ENCODE results near the gene MYH1. TPM values are rescaled to one million over a fixed set of nuclear protein-coding genes. Genes with fewer than 3 reads are reported as not detected.

MYH1 gene
- total RNA-seq, 1 experiment from 2014 or later = not detected

- H3K27ac Mint-ChIP-seq (ENCODE audit: unreplicated experiment) = no peak overlapping the region
- CTCF ChIA-PET = no interaction called here
- intact Hi-C loops (cut with micrococcal nuclease; ENCODE audit: unreplicated experiment) = no loop called here
- no TSS peak for BruUV-seq (replicated peaks)
- peaks cover 15% of the 10 kb centered on the region for H3K9me3 Mint-ChIP-seq (ENCODE audit: low read depth, unreplicated experiment)
- no peaks in the 10 kb centered on the region for H3K27me3 Mint-ChIP-seq (ENCODE audit: unreplicated experiment)
- no peak for TF ChIP-seq CTCF (IDR thresholded peaks at IDR 0.05; ENCODE audit: unreplicated experiment)
- no peaks in the 10 kb centered on the region for H3K4me1 Mint-ChIP-seq (ENCODE audit: low read depth, unreplicated experiment)
- no peak overlapping the region for H3K4me3 Mint-ChIP-seq (ENCODE audit: low read depth, unreplicated experiment)
- H3K36me3 Mint-ChIP-seq (ENCODE audit: insufficient read depth, unreplicated experiment) = peaks cover 5% of the 10 kb centered on the region
- no peak for DNase-seq
Measured at GRCh38 chr17:10499950-10500349, 18.4 kb downstream of the MYH1 start.

GRCh38 chr17:10492004-10492403 lies 26.3 kb downstream of the MYH1 start:
- no peaks in the 10 kb centered on the region for H3K4me1 Mint-ChIP-seq (ENCODE audit: low read depth, unreplicated experiment)
- H3K4me3 Mint-ChIP-seq (ENCODE audit: low read depth, unreplicated experiment) = no peak overlapping the region
- BruUV-seq (replicated peaks) = no TSS peak
- peaks cover 3% of the 10 kb centered on the region for H3K36me3 Mint-ChIP-seq (ENCODE audit: insufficient read depth, unreplicated experiment)
- no peaks in the 10 kb centered on the region for H3K27me3 Mint-ChIP-seq (ENCODE audit: unreplicated experiment)
- no peak for TF ChIP-seq CTCF (IDR thresholded peaks at IDR 0.05; ENCODE audit: unreplicated experiment)
- intact Hi-C loops (cut with micrococcal nuclease; ENCODE audit: unreplicated experiment) = no loop called here
- CTCF ChIA-PET = no interaction called here
- DNase-seq = no peak
- H3K27ac Mint-ChIP-seq (ENCODE audit: unreplicated experiment) = no peak overlapping the region
- peaks cover 22% of the 10 kb centered on the region for H3K9me3 Mint-ChIP-seq (ENCODE audit: low read depth, unreplicated experiment)

GRCh38 chr17:10482252-10482651 lies 36.1 kb downstream of the MYH1 start:
- Mint-ChIP-seq H3K36me3 (ENCODE audit: insufficient read depth, unreplicated experiment) (no peaks in the 10 kb centered on the region), H3K27ac (ENCODE audit: unreplicated experiment) (no peak overlapping the region), H3K4me1 (ENCODE audit: low read depth, unreplicated experiment) (no peaks in the 10 kb centered on the region), H3K4me3 (ENCODE audit: low read depth, unreplicated experiment) (no peak overlapping the region), H3K9me3 (ENCODE audit: low read depth, unreplicated experiment) (peaks cover 6% of the 10 kb centered on the region), H3K27me3 (ENCODE audit: unreplicated experiment) (no peaks in the 10 kb centered on the region)
- CTCF ChIA-PET = no interaction called here
- intact Hi-C loops (cut with micrococcal nuclease; ENCODE audit: unreplicated experiment) = no loop called here
- no peak for TF ChIP-seq CTCF (IDR thresholded peaks at IDR 0.05; ENCODE audit: unreplicated experiment)
- BruUV-seq (replicated peaks) = no TSS peak
- DNase-seq = no peak

GRCh38 chr17:10477701-10478100 lies 40.6 kb downstream of the MYH1 start:
- H3K4me1 Mint-ChIP-seq (ENCODE audit: low read depth, unreplicated experiment) = no peaks in the 10 kb centered on the region
- no peaks in the 10 kb centered on the region for H3K36me3 Mint-ChIP-seq (ENCODE audit: insufficient read depth, unreplicated experiment)
- no peaks in the 10 kb centered on the region for H3K9me3 Mint-ChIP-seq (ENCODE audit: low read depth, unreplicated experiment)
- no peak for TF ChIP-seq CTCF (IDR thresholded peaks at IDR 0.05; ENCODE audit: unreplicated experiment)
- no TSS peak for BruUV-seq (replicated peaks)
- intact Hi-C loops (cut with micrococcal nuclease; ENCODE audit: unreplicated experiment) = no loop called here
- CTCF ChIA-PET = no interaction called here
- H3K4me3 Mint-ChIP-seq (ENCODE audit: low read depth, unreplicated experiment) = no peak overlapping the region
- H3K27ac Mint-ChIP-seq (ENCODE audit: unreplicated experiment) = no peak overlapping the region
- H3K27me3 Mint-ChIP-seq (ENCODE audit: unreplicated experiment) = no peaks in the 10 kb centered on the region
- DNase-seq = no peak

GRCh38 chr17:10474536-10474935 lies 43.8 kb downstream of the MYH1 start:
- Mint-ChIP-seq H3K9me3 (ENCODE audit: low read depth, unreplicated experiment) (no peaks in the 10 kb centered on the region), H3K4me1 (ENCODE audit: low read depth, unreplicated experiment) (no peaks in the 10 kb centered on the region), H3K27ac (ENCODE audit: unreplicated experiment) (no peak overlapping the region), H3K36me3 (ENCODE audit: insufficient read depth, unreplicated experiment) (no peaks in the 10 kb centered on the region), H3K4me3 (ENCODE audit: low read depth, unreplicated experiment) (no peak overlapping the region), H3K27me3 (ENCODE audit: unreplicated experiment) (no peaks in the 10 kb centered on the region)
- no peak for DNase-seq
- no peak for TF ChIP-seq CTCF (IDR thresholded peaks at IDR 0.05; ENCODE audit: unreplicated experiment)
- CTCF ChIA-PET = no interaction called here
- BruUV-seq (replicated peaks) = no TSS peak
- intact Hi-C loops (cut with micrococcal nuclease; ENCODE audit: unreplicated experiment) = no loop called here

Measured in Calu3 (cell line).